ENCODE measurements around the gene RBM3.

The RBM3 gene

DNA sequence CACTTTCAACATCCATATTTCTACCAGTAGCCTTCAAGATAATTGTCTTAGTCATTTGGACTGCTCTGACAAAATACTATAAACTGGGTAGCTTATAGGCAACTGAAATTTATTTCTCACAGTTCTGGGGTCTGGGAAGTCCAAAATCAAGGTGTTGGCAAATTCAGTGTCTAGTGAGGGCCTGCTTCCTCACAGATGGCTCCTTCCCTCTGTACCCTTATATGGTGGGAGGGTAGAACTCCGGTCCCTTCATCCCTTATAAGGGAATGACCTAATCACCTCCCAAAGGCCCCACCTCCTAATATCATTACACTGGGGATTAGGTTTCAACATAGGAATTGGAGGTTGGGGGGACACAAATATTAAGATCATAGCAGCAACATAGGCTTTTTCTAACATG is 42.1 kb upstream of the RBM3 start:
- TF ChIP-seq CREB1 (IDR thresholded peaks at IDR 0.05; ENCODE audit: low read depth) = no peak
- TF ChIP-seq CEBPB (IDR thresholded peaks at IDR 0.05) = no peak

- TF ChIP-seq TCF12 (IDR thresholded peaks at IDR 0.05; ENCODE audit: low read depth) (no peak), CEBPB (IDR thresholded peaks at IDR 0.05) (no peak), TEAD4 (IDR thresholded peaks at IDR 0.05) (no peak), REST (IDR thresholded peaks at IDR 0.05; ENCODE audit: low read depth) (no peak), NFIC (IDR thresholded peaks at IDR 0.05) (no peak), USF1 (IDR thresholded peaks at IDR 0.05) (no peak), RAD21 (IDR thresholded peaks at IDR 0.05; ENCODE audit: low read depth) (no peak), ZBTB7A (IDR thresholded peaks at IDR 0.05; ENCODE audit: low read depth) (no peak), EP300 (IDR thresholded peaks at IDR 0.05; ENCODE audit: borderline replicate concordance) (no peak), EGR1 (IDR thresholded peaks at IDR 0.05) (no peak), CREB1 (IDR thresholded peaks at IDR 0.05; ENCODE audit: low read depth) (no peak), FOXM1 (IDR thresholded peaks at IDR 0.05; ENCODE audit: borderline replicate concordance, low read depth) (no peak), TAF1 (IDR thresholded peaks at IDR 0.05; ENCODE audit: low read depth) (no peak), YY1 (IDR thresholded peaks at IDR 0.05; ENCODE audit: low read depth) (no peak), MAX (IDR thresholded peaks at IDR 0.05) (no peak)
Measured at GRCh38 chrX:48533165-48533564, 41.1 kb upstream of the RBM3 start.

DNA sequence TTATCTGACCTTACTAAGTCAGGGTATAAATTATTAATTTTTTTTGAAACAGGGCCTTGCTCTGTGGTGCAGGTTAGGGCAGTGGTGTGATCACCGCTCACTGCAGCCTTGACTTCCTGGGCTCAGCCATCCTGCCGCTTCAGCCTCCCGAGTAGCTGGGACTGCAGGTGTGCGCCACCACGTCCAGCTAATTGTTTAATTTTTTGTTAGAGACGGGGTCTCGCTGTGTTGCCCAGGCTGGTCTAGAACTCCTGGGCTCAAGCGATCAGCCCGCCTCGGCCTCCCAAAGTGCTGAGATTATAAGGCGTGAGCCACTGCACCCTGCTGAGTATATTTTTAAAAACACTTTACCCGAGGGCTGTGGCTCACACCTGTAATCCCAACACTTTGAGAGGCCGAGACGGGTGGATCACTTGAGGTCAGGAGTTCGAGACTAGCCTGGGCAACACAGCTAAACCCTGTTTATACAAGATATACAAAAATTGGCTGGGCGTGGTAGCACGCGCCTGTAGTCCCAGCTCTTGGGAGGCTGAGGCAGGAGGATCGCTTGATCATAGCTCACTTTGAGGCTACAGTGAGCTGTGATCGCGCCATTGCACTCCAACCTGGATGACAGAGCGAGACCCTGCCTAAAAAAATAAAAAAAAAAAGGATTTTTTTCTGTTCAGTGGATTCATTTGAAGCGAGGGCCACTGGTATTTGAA is 35.5 kb upstream of the RBM3 start:
- TF ChIP-seq TCF12 (IDR thresholded peaks at IDR 0.05; ENCODE audit: low read depth) (no peak), YY1 (IDR thresholded peaks at IDR 0.05; ENCODE audit: low read depth) (no peak), MAX (IDR thresholded peaks at IDR 0.05) (no peak), CREB1 (IDR thresholded peaks at IDR 0.05; ENCODE audit: low read depth) (no peak), CEBPB (IDR thresholded peaks at IDR 0.05) (no peak), EP300 (IDR thresholded peaks at IDR 0.05; ENCODE audit: borderline replicate concordance) (no peak), REST (IDR thresholded peaks at IDR 0.05; ENCODE audit: low read depth) (no peak), EGR1 (IDR thresholded peaks at IDR 0.05) (no peak), TAF1 (IDR thresholded peaks at IDR 0.05; ENCODE audit: low read depth) (no peak), FOXM1 (IDR thresholded peaks at IDR 0.05; ENCODE audit: borderline replicate concordance, low read depth) (no peak), ZBTB7A (IDR thresholded peaks at IDR 0.05; ENCODE audit: low read depth) (no peak), NFIC (IDR thresholded peaks at IDR 0.05) (no peak), USF1 (IDR thresholded peaks at IDR 0.05) (no peak)

GRCh38 chrX:48539345-48540027 is 34.8 kb upstream of the RBM3 start, which contains the start of gene TBC1D25:
TBC1D25 (plus strand) TSS chrX:48539714; CDS start chrX:48539798, 84 bp downstream.
- TF ChIP-seq ZBTB7A (IDR thresholded peaks at IDR 0.05; ENCODE audit: low read depth) = 0 out of 2 replicates have a peak, but pooled peaks have one; percentile 37
- TF ChIP-seq USF1 (IDR thresholded peaks at IDR 0.05) = peak; percentile 39
- TF ChIP-seq EGR1 (IDR thresholded peaks at IDR 0.05) = no peak
- TF ChIP-seq NFIC (IDR thresholded peaks at IDR 0.05) = no peak
- peak; percentile 39; the same call in 1 of the 2 replicates for TF ChIP-seq MAX (IDR thresholded peaks at IDR 0.05)
- TF ChIP-seq YY1 (IDR thresholded peaks at IDR 0.05; ENCODE audit: low read depth) = no peak
- no peak for TF ChIP-seq REST (IDR thresholded peaks at IDR 0.05; ENCODE audit: low read depth)
- TF ChIP-seq RAD21 (IDR thresholded peaks at IDR 0.05; ENCODE audit: low read depth) = no peak
- TF ChIP-seq TEAD4 (IDR thresholded peaks at IDR 0.05) = no peak
- TF ChIP-seq EP300 (IDR thresholded peaks at IDR 0.05; ENCODE audit: borderline replicate concordance) = no peak
- TF ChIP-seq CEBPB (IDR thresholded peaks at IDR 0.05) = peak; percentile 41; the same call in 1 of the 2 replicates
- peak; percentile 83 for TF ChIP-seq CREB1 (IDR thresholded peaks at IDR 0.05; ENCODE audit: low read depth)
- TF ChIP-seq FOXM1 (IDR thresholded peaks at IDR 0.05; ENCODE audit: borderline replicate concordance, low read depth) = no peak
- TF ChIP-seq TCF12 (IDR thresholded peaks at IDR 0.05; ENCODE audit: low read depth) = 0 out of 2 replicates have a peak, but pooled peaks have one; percentile 14
- no peak for TF ChIP-seq TAF1 (IDR thresholded peaks at IDR 0.05; ENCODE audit: low read depth)

Measured in Ishikawa (cell line).